Coronary artery (tissue), 2 donors: ENCODE measurements around the gene KRCC1.

Experiments
- DNase-seq: peaks from one replicate; pipeline ENCODE4 v3.0.0-alpha.2; 2017; ENCODE audit warnings: low spot score
- H3K27ac ChIP-seq, 2 donors: fragments of 200-600 bp; sonication (generic); one replicate each; pipeline ENCODE4 v1.5.1; 2016 to 2019
- H3K4me3 ChIP-seq: fragments of 200-600 bp; sonication (generic); 2 replicates; pipeline ENCODE4 v1.5.1; 2016; ENCODE audit warnings: mild to moderate bottlenecking, moderate library complexity
- CTCF ChIP-seq: fragments of 200-600 bp; sonication (generic); IDR thresholded peaks from one replicate; pipeline ENCODE4 v1.5.1; 2019; ENCODE audit warnings: antibody characterized with exemption

The KRCC1 gene

GRCh38 chr2:88078643-88079172 lies 23.1 kb upstream of the KRCC1 start:
- no peak for TF ChIP-seq CTCF
- no peak overlapping the region for H3K27ac ChIP-seq
- DNase-seq = no peak
- H3K4me3 ChIP-seq = no peak overlapping the region

GRCh38 chr2:88077080-88077479 lies 21.5 kb upstream of the KRCC1 start:
- no peak for TF ChIP-seq CTCF
- Histone ChIP-seq H3K27ac (no peak overlapping the region), H3K4me3 (no peak overlapping the region)
- no peak for DNase-seq

GRCh38 chr2:88074854-88075292 lies 19.3 kb upstream of the KRCC1 start:
- Histone ChIP-seq H3K4me3 (no peak overlapping the region), H3K27ac (no peak overlapping the region)
- no peak for TF ChIP-seq CTCF
- DNase-seq = no peak

GRCh38 chr2:88074150-88074549 lies 18.6 kb upstream of the KRCC1 start:
- H3K27ac ChIP-seq = no peak overlapping the region
- TF ChIP-seq CTCF = no peak
- no peak for DNase-seq
- H3K4me3 ChIP-seq = no peak overlapping the region

GRCh38 chr2:88071365-88071764 lies 15.8 kb upstream of the KRCC1 start:
- no peak for DNase-seq
- Histone ChIP-seq H3K27ac (no peak overlapping the region), H3K4me3 (no peak overlapping the region)
- no peak for TF ChIP-seq CTCF

GRCh38 chr2:88070055-88070454 lies 14.5 kb upstream of the KRCC1 start:
- Histone ChIP-seq H3K27ac (no peak overlapping the region), H3K4me3 (no peak overlapping the region)
- no peak for DNase-seq
- TF ChIP-seq CTCF = no peak

- no peak for TF ChIP-seq CTCF
- no peak overlapping the region for H3K27ac ChIP-seq
- no peak overlapping the region for H3K4me3 ChIP-seq
- no peak for DNase-seq
Measured at GRCh38 chr2:88069117-88069516, 13.5 kb upstream of the KRCC1 start.
